NCI-H460 (cell line): ENCODE data around the gene HCAR3. TPM values are rescaled to one million over a fixed set of nuclear protein-coding genes. Genes with fewer than 3 reads are reported as not detected.
"Not testable (repeated sequence)": the region's sequence is repeated elsewhere in the genome, so short reads cannot be mapped to it uniquely, and the experiment has no call there.

ENCODE experiments used
- DNase-seq: peaks from one replicate; pipeline ENCODE4 v3.0.0-alpha.2; 2016; ENCODE audit warnings: low read depth; ENCODE audit errors: extremely low read depth
- small RNA-seq, 2 experiments: library from RNA; depleted of rRNA; stranded (forward); fragments of <200 nt; gene quantifications; one replicate each; pipeline ENCODE3, GENCODE V24; 2014
- total RNA-seq: library from RNA; depleted of rRNA; stranded (reverse); fragments of >200 nt; shearing (Covaris generic); gene quantifications from 2 replicates; pipeline ENCODE4 v1.2.3, GENCODE V29; 2014; rRNA removed

Gene HCAR3
- total RNA-seq, 1 experiment from 2014 or later, result 0.05 TPM

DNA sequence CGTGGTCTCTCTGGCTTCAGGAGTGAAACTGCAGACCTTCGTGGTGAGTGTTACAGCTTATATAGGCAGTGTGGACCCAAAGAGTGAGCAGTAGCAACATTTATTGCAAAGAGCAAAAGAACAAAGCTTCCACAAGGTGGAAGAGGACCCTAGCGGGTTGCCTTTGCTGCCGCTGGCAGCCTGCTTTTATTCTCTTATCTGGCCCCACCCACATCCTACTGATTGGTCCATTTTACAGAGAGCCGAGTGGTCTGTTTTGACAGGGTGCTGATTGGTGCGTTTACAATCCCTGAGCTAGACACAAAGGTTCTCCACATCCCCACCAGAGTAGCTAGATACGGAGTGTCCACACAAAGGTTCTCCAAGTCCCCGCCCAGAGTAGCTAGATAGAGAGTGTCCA is 40.6 kb downstream of the HCAR3 start:
- DNase-seq, result not testable (repeated sequence)

DNA sequence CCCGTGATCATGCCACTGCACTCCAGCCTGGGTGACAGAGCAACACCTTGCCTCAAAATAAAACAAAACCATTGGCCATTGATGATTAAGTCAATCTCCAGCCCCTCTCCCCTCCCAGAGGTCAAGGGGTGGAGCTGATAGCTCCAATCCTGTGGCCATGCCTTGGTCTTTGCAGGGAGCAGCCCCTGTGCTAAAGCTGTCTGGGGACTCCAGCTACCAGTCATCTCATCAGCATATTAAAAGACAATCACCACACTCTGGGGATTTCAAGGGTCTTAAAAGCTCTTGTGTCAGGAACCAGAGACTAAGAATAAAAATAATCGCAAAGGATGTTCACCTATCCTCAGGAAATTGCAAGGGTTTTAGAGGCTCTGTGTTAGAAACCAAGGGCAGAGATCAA is 44.1 kb downstream of the HCAR3 start:
- no peak for DNase-seq

DNA sequence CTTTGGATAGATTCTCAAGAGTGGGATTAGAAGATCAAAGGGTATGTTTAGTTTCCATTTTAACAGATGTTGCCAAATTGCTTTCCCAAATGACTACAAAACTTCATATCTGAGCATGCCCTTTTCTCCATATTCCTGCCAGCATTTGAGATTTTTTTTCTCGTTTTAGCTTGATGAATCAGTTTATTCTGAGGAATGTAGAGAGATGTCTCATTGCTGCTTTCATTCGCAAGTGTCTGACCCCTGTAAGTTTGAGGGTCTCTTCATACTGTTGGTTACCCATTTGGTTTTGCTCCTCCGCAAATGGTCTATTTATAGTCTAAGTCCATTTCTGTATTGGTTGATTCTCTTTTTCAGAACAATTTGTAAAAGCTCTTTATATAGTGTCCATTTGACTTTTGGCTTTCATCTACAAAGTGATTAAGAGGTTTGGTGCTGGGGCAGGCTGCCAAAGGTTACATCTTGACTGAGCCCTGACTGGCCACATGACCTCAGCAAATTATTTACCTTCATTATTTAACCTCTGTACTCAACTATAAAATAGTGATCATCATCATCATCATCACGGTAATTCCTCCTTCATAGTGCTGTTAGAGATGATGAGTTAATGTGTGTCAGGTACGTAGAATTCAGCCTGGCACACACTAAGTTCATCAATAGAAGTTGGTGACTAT is 47.1 kb downstream of the HCAR3 start:
- DNase-seq, result no peak

DNA sequence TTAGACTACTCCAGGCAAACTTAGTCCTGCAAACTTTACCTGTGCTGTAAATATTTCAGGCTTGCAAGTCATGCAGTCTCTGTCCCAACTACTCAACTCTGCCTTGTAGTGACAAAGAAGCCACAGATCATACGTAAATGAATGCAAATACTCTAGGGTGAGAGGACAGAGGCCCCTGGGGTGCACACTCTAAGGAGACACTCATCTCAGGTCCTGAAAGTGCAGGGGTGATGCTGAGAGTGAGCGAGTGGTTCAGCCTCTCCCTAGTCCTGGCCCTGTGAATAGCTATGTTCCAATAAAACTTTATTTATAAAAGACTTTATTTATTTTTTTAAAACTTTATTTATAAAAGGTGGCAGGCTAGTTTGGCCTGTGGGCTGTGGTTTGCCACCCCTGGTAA is 48.3 kb downstream of the HCAR3 start:
- no peak for DNase-seq

DNA sequence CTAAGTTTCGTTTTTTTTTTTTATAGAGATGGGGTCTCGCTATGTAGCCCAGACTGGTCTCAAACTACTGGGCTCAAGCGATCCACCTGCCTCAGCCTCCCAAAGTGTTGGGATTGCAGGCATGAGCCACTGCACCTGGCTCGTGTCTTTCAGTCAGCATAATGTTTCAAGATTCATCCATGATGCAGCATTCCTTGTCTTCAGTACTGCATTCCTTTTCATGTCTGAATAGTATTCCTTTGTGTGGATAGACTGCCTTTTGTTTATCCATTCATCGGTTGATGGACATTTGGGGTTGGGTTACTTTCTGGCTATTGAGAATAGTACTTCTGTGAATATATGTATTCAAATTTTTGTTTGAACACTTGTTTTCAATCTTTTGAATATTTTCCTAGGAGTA is 50.9 kb downstream of the HCAR3 start:
- no peak for DNase-seq

DNA sequence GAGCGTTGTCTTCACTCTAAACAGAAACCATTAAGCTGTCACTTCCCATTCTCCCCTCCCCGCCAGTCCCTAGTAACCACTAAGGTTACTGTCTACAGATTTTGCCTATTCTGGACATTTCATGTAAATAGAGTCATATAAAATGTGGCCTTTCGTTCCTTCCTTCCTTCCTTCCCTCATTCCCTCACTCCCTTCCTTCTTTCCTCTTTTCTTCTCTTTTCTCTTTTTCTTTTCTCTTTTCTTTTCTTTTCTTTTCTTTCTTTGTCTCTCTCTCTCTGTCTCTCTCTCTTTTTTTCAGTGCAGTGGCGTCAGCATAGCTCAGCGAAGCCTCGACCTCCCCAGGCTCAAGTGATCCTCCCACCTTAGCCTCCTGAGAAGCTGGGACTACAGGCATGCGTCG is 51.3 kb downstream of the HCAR3 start:
- no peak for DNase-seq

Small RNA genes within 50 kb of the gene (small RNA-seq; reads per million reads assigned to genes)
- gene AC026333.2, result 0 reads per million in 2 experiments

Other genes with a start within 250 kb of the HCAR3 start
- gene ZCCHC8, start 215.9 kb downstream of the HCAR3 start, total RNA-seq, result 47.4 and 49.1 TPM in 2 replicates
- gene RSRC2, start 189.9 kb downstream of the HCAR3 start, total RNA-seq, result 50.3 and 56.6 TPM in 2 replicates
- 40.7 and 51.0 TPM in 2 replicates for gene KNTC1, start 189.6 kb downstream of the HCAR3 start, total RNA-seq
- 0.17 TPM in 2 replicates for gene HCAR2, start 13.5 kb downstream of the HCAR3 start, total RNA-seq
- gene HCAR1, start 14.0 kb upstream of the HCAR3 start, total RNA-seq, result 0.05 TPM in 1 of 2 replicates, not detected in the other
- gene DENR, start 36.0 kb upstream of the HCAR3 start, total RNA-seq, result 66.0 and 77.5 TPM in 2 replicates
- gene CCDC62, start 57.8 kb upstream of the HCAR3 start, total RNA-seq, result 0.14 and 0.27 TPM in 2 replicates
- gene HIP1R, start 118.6 kb upstream of the HCAR3 start, total RNA-seq, result 61.5 and 64.1 TPM in 2 replicates
- 13.1 and 15.8 TPM in 2 replicates for gene VPS37B, start 179.3 kb upstream of the HCAR3 start, total RNA-seq
- gene ABCB9, start 249.7 kb upstream of the HCAR3 start, total RNA-seq, result 2.7 and 3.9 TPM in 2 replicates